Endothelial cell of umbilical vein (primary cell): Measurements from ENCODE around the gene TPCN2. TPM values are rescaled to one million over a fixed set of nuclear protein-coding genes. Genes with fewer than 3 reads are reported as not detected.

Source experiments
- BruUV-seq: library from RNA; stranded (reverse); fragments of 400-500 nt; replicated peaks from 2 replicates; lab custom pipeline; 2021; lab: Mats Ljungman, UMichigan
- CTCF ChIA-PET: fragments of 300-600, 350-600 bp; sonication (Branson Sonifier 250); formaldehyde crosslinking; loops from one replicate; lab custom pipeline; 2021; ENCODE audit warnings: antibody characterized with exemption, inconsistent platforms; lab: Charles Lee
- POLR2A ChIA-PET: fragments of 300-600, 350-600 bp; sonication (Branson Sonifier 250); formaldehyde crosslinking; loops from one replicate; lab custom pipeline; 2021; ENCODE audit warnings: antibody characterized with exemption, inconsistent platforms; lab: Charles Lee
- DNase-seq: peaks from one replicate; pipeline ENCODE4 v3.0.0-alpha.2; 2011; ENCODE audit warnings: low read depth, low spot score
- FAIRE-seq: peaks from 2 replicates; lab custom pipeline; 2011; peaks lifted over from hg19 to GRCh38; lab: Jason Lieb, UNC
- H2AFZ ChIP-seq: 2 replicates; pipeline ENCODE4 v1.6.0; 2012; ENCODE audit warnings: low read depth, low read length, control low read depth, inconsistent platforms
- H3K27ac ChIP-seq: 2 replicates; pipeline ENCODE4 v1.5.1; 2011; ENCODE audit warnings: low read depth, mild to moderate bottlenecking, control low read depth, low read length, moderate library complexity; ENCODE audit not compliant: insufficient read depth
- H3K27me3 ChIP-seq, 2 experiments: 2 replicates each; pipeline versions ENCODE4 v1.6.0 to v1.6.1; 2011; ENCODE audit warnings: low read length in 2 of 2, mixed read lengths in 1 of 2; ENCODE audit not compliant: control insufficient read depth in 2 of 2, insufficient read depth in 2 of 2
- H3K36me3 ChIP-seq, 2 experiments: 2 replicates in 1 of 2; 3 replicates in 1 of 2; pipeline ENCODE4 v1.5.1; 2011; ENCODE audit warnings: low read length in 2 of 2, mild to moderate bottlenecking in 1 of 2, moderate library complexity in 1 of 2; ENCODE audit not compliant: control insufficient read depth in 2 of 2, insufficient read depth in 2 of 2; ENCODE audit errors: extremely low read depth in 1 of 2
- H3K4me1 ChIP-seq: 3 replicates; pipeline ENCODE4 v1.5.1; 2011; ENCODE audit warnings: mild to moderate bottlenecking, low read length; ENCODE audit not compliant: control insufficient read depth, insufficient read depth; ENCODE audit errors: extremely low read depth
- H3K4me2 ChIP-seq: 2 replicates; pipeline ENCODE4 v1.6.1; 2011; ENCODE audit warnings: low read length, control low read depth, mixed read lengths; ENCODE audit not compliant: insufficient read depth
- H3K4me3 ChIP-seq, 3 experiments: fragments of 200-600 bp in 1 of 3; sonication (generic), shearing (Covaris generic) in 1 of 3; replicated peaks in 1 of 3; 2 replicates each; pipeline ENCODE4 v1.5.1; 2011 to 2016; ENCODE audit warnings: control low read depth in 3 of 3, low read length in 3 of 3, mild to moderate bottlenecking in 2 of 3, inconsistent platforms in 1 of 3, low read depth in 1 of 3, moderate library complexity in 1 of 3; ENCODE audit not compliant: insufficient read depth in 1 of 3
- H3K79me2 ChIP-seq: 2 replicates; pipeline ENCODE4 v1.6.0; 2012; ENCODE audit warnings: low read length, inconsistent platforms; ENCODE audit not compliant: control insufficient read depth, insufficient read depth
- H3K9ac ChIP-seq: replicated peaks from 2 replicates; pipeline ENCODE3; 2011; ENCODE audit warnings: low read length, control low read depth; ENCODE audit not compliant: insufficient read depth; ENCODE audit errors: extremely low read depth
- H3K9me1 ChIP-seq: replicated peaks from 3 replicates; pipeline ENCODE4 v1.6.0; 2011; ENCODE audit warnings: mild to moderate bottlenecking, low read length; ENCODE audit not compliant: control insufficient read depth, insufficient read depth; ENCODE audit errors: extremely low read depth
- H3K9me3 ChIP-seq: replicated peaks from 2 replicates; pipeline ENCODE4 v1.5.1; 2012; ENCODE audit warnings: low read length, inconsistent platforms; ENCODE audit not compliant: control insufficient read depth, insufficient read depth
- H4K20me1 ChIP-seq: replicated peaks from 2 replicates; pipeline ENCODE3; 2011; ENCODE audit warnings: mild to moderate bottlenecking, low read length; ENCODE audit not compliant: control insufficient read depth, insufficient read depth; ENCODE audit errors: extremely low read depth
- EZH2 ChIP-seq: IDR thresholded peaks from 2 replicates; pipeline ENCODE4 v1.6.1; 2012; ENCODE audit warnings: borderline replicate concordance, low read depth, mild to moderate bottlenecking, moderate library complexity, low read length, inconsistent platforms; ENCODE audit not compliant: severe bottlenecking
- FOS ChIP-seq: IDR thresholded peaks from 2 replicates; pipeline ENCODE4 v1.6.1; 2011; ENCODE audit warnings: mild to moderate bottlenecking, low read length, moderate library complexity, borderline replicate concordance; ENCODE audit not compliant: insufficient read depth
- GATA2 ChIP-seq: IDR thresholded peaks from 2 replicates; pipeline ENCODE4 v1.7.0; 2011; ENCODE audit warnings: low read depth, mild to moderate bottlenecking, moderate library complexity, mixed read lengths, low read length; ENCODE audit not compliant: insufficient read length, insufficient read depth
- JUN ChIP-seq: IDR thresholded peaks from 2 replicates; pipeline ENCODE4 v1.6.1; 2011; ENCODE audit warnings: borderline replicate concordance, low read depth; ENCODE audit not compliant: insufficient read length, insufficient read depth
- MYC ChIP-seq: IDR thresholded peaks from one replicate; pipeline ENCODE4 v1.6.1; 2011; ENCODE audit warnings: mild to moderate bottlenecking, low read depth, low read length
- POLR2A ChIP-seq: IDR thresholded peaks from 2 replicates; pipeline ENCODE4 v1.6.1; 2012; ENCODE audit warnings: low read depth, mild to moderate bottlenecking, control low read depth, low read length
- POLR2AphosphoS5 ChIP-seq: IDR thresholded peaks from 2 replicates; pipeline ENCODE4 v1.6.1; 2012; ENCODE audit warnings: low read depth, mild to moderate bottlenecking, control low read depth, low read length, moderate library complexity; ENCODE audit not compliant: insufficient read depth
- dilution Hi-C: fragments of 300-500 bp; cut with MboI; formaldehyde crosslinking; loops from one replicate; pipeline ENCODE4 v1.15.0; 2019; ENCODE audit warnings: low sequenced_read_pairs; ENCODE audit not compliant: extremely low pct_ligation_motif_present
- intact Hi-C: fragments of 100-400 bp; cut with micrococcal nuclease; formaldehyde crosslinking; loops from one replicate; pipeline ENCODE4 v1.10.0; 2022
- polyA plus RNA-seq, 4 experiments: library from polyadenylated mRNA; depleted of rRNA in 3 of 4; stranded (reverse) in 3 of 4; unstranded in 1 of 4; fragments of >200 nt; gene quantifications; 2 replicates each; pipeline versions ENCODE4 v1.2.1 to v1.2.3, GENCODE V29; 2011 to 2012; ENCODE audit warnings: missing spikeins in 1 of 4
- total RNA-seq: library from RNA; stranded (reverse); gene quantifications from 2 replicates; pipeline ENCODE4 v1.2.3, GENCODE V29; 2021
- TF ChIP-seq, protein P1 (sequence below): IDR thresholded peaks from 2 replicates; pipeline ENCODE4 v1.6.1; 2011; ENCODE audit not compliant: insufficient read depth, insufficient read length
- TF ChIP-seq, protein P2 (sequence below), 2 donors: IDR thresholded peaks; 1 replicate in 1 of 2; 2 replicates in 1 of 2; pipeline ENCODE4 v1.5.1; 2011; ENCODE audit warnings: low read length in 2 of 2, mild to moderate bottlenecking in 2 of 2, moderate library complexity in 2 of 2, control low read depth in 1 of 2, inconsistent platforms in 1 of 2, low read depth in 1 of 2; ENCODE audit not compliant: insufficient read depth in 1 of 2; ENCODE audit errors: extremely low read depth in 1 of 2

TPCN2 gene
- total and polyA plus RNA-seq, 2 donors (not counting 3 experiments of a cell fraction or from before 2014, with no cell fraction given) = 10.3 to 13.4 TPM

DNA sequence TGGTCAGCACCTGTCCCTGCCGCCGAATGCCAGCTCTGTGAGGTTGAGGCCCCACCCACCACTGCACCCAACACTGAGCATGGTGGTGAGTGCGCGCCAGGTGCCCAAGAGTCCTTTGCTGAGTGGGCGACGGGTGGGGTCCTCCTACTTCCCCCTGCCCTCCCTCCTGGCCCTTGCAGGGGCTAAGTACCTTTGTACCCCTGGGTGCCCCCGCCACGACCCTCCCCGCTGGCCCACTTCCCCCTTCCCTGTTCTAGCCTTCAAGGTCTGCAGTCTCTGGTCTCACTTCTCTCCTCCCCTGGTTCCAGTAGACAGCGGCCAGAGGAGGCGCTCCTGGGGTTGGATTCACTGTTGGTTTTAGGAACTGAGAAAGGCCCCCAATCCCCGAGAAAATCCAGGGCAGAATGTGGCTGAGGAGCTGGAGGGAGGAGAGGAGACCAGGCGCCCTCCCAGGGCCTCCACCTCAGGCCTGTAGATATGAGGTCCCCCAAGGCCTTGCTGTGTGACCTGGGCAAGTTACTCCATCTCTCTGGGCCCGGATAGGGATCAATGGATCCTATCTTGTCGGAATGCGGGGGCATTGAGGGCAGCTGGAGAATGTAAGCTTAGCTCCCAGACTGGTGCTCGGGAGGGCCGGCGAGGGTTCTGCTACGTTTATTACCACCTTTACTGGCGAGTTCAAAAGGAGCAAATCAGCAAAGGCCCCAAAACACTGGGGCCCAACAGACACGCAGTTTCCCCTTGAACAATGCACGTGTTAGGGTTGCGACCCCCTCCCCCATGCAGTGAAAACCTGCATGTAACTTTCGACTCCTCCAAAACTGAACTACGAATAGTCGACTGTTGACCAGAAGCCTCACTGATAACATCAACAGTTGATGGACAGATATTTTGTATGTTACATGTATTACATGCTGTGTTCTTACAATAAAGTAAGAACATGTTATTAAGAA is 75.1 kb downstream of the TPCN2 start:
- intact Hi-C loops (loop anchor here (2.0 to 10.0 kb wide), 2 partner anchors 141 to 517 kb away; partner anchors contain the start of gene CCND1), dilution Hi-C loops (loop anchor here (25.0 kb wide), 1 partner anchor 538 kb away; no protein-coding TSS in a partner anchor)
- H3K9me3 ChIP-seq = no peaks in the 10 kb centered on the region
- H3K79me2 ChIP-seq = no peaks in the 10 kb centered on the region
- DNase-seq (no peak), FAIRE-seq (no peak)
- peaks cover 18% of the 10 kb centered on the region for H3K4me1 ChIP-seq
- ChIA-PET POLR2A (no interaction called here), CTCF (interaction anchor here (1.2 to 1.7 kb wide), 3 partner anchors 8 to 87 kb away, joined by 3 to 7 read pairs (median 3); no protein-coding TSS in a partner anchor)
- BruUV-seq = no TSS peak
- no peaks in the 10 kb centered on the region for H3K27me3 ChIP-seq
- H3K4me2 ChIP-seq = peak overlapping the region; percentile 66
- H3K36me3 ChIP-seq = no peaks in the 10 kb centered on the region
- no peaks in the 10 kb centered on the region for H4K20me1 ChIP-seq
- no peaks in the 10 kb centered on the region for H3K9me1 ChIP-seq
- TF ChIP-seq GATA2 = no peak
- no peak for TF ChIP-seq POLR2A
- TF ChIP-seq EZH2 = no peak
- H3K9ac ChIP-seq = no peak overlapping the region
- H2AFZ ChIP-seq = peak overlapping the region; percentile 48
- H3K27ac ChIP-seq = no peak overlapping the region
- H3K4me3 ChIP-seq = no peak overlapping the region

DNA sequence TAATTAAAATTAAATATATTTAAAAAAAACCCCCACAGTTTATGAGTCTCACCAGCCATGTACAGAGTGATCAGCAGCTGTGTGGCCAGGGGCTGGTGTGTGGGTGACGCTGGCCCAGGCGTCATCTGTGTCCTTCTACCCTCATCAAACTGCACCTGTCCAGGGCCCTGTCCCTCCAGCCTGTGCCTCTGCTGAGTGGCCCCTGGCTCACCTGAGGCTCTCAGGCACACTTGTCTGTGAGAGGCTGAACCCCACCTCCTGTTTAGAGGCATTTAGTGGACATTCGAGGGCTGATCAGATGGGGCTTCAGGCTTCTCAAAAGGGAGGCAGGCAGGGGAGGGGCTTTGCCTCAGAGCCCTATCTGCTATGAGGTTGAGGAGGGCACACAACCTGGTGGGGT is 77.1 kb downstream of the TPCN2 start:
- BruUV-seq = no TSS peak
- Histone ChIP-seq H3K9ac (no peak overlapping the region), H3K4me3 (no peak overlapping the region), H3K27me3 (no peaks in the 10 kb centered on the region), H3K4me1 (peaks cover 18% of the 10 kb centered on the region), H3K4me2 (no peak overlapping the region), H3K9me3 (no peaks in the 10 kb centered on the region), H4K20me1 (no peaks in the 10 kb centered on the region), H3K79me2 (no peaks in the 10 kb centered on the region), H3K36me3 (no peaks in the 10 kb centered on the region), H3K27ac (no peak overlapping the region), H2AFZ (no peak overlapping the region), H3K9me1 (no peaks in the 10 kb centered on the region)
- no peak for FAIRE-seq
- intact Hi-C loops (loop anchor here (10.0 kb wide), 1 partner anchor 139 kb away; no protein-coding TSS in a partner anchor), dilution Hi-C loops (no loop called here)
- CTCF ChIA-PET = no interaction called here
- POLR2A ChIA-PET = no interaction called here
- TF ChIP-seq GATA2 (no peak), FOS (no peak), MYC (no peak), JUN (no peak), POLR2A (no peak), EZH2 (no peak), POLR2AphosphoS5 (no peak)
- TF ChIP-seq, protein P1, sequence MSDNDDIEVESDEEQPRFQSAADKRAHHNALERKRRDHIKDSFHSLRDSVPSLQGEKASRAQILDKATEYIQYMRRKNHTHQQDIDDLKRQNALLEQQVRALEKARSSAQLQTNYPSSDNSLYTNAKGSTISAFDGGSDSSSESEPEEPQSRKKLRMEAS = no peak
- TF ChIP-seq, protein P2, sequence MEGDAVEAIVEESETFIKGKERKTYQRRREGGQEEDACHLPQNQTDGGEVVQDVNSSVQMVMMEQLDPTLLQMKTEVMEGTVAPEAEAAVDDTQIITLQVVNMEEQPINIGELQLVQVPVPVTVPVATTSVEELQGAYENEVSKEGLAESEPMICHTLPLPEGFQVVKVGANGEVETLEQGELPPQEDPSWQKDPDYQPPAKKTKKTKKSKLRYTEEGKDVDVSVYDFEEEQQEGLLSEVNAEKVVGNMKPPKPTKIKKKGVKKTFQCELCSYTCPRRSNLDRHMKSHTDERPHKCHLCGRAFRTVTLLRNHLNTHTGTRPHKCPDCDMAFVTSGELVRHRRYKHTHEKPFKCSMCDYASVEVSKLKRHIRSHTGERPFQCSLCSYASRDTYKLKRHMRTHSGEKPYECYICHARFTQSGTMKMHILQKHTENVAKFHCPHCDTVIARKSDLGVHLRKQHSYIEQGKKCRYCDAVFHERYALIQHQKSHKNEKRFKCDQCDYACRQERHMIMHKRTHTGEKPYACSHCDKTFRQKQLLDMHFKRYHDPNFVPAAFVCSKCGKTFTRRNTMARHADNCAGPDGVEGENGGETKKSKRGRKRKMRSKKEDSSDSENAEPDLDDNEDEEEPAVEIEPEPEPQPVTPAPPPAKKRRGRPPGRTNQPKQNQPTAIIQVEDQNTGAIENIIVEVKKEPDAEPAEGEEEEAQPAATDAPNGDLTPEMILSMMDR (IDR thresholded peaks at IDR 0.05; ENCODE audit: extremely low read depth in 1 of 2, insufficient read depth in 1 of 2, low read depth in 1 of 2, low read length in 2 of 2) = no peak
- DNase-seq = no peak
